Activated naive CD8-positive, alpha-beta T cell (primary cell): ENCODE results near the gene LRRN2.

Experiments
- H3K27ac Mint-ChIP-seq: one replicate; pipeline ENCODE4 v1.8.0; 2021; ENCODE audit warnings: mixed read lengths
- H3K27me3 Mint-ChIP-seq: one replicate; pipeline ENCODE4 v1.8.0; 2021; ENCODE audit warnings: mixed read lengths
- H3K36me3 Mint-ChIP-seq: one replicate; pipeline ENCODE4 v1.8.0; 2021; ENCODE audit warnings: mixed read lengths
- H3K4me1 Mint-ChIP-seq: one replicate; pipeline ENCODE4 v1.8.0; 2021; ENCODE audit warnings: low read depth, mixed read lengths
- H3K4me3 Mint-ChIP-seq: one replicate; pipeline ENCODE4 v1.8.0; 2021; ENCODE audit warnings: mild to moderate bottlenecking, mixed read lengths
- H3K9me3 Mint-ChIP-seq: one replicate; pipeline ENCODE4 v1.8.0; 2021; ENCODE audit warnings: low read depth, mixed read lengths

The LRRN2 gene

GRCh38 chr1:204569478-204569877, 116.1 kb downstream of the LRRN2 start:
- H3K27ac Mint-ChIP-seq: peak overlapping the region; percentile 50
- H3K4me1 Mint-ChIP-seq: peaks cover 22% of the 10 kb centered on the region
- H3K9me3 Mint-ChIP-seq: no peaks in the 10 kb centered on the region
- no peaks in the 10 kb centered on the region for H3K27me3 Mint-ChIP-seq
- H3K4me3 Mint-ChIP-seq: no peak overlapping the region
- peaks cover 13% of the 10 kb centered on the region for H3K36me3 Mint-ChIP-seq

GRCh38 chr1:204568576-204569315, 116.8 kb downstream of the LRRN2 start:
- Mint-ChIP-seq H3K27me3 (no peaks in the 10 kb centered on the region), H3K4me1 (peaks cover 25% of the 10 kb centered on the region), H3K27ac (peak overlapping the region; percentile 50), H3K36me3 (peaks cover 10% of the 10 kb centered on the region), H3K4me3 (peak overlapping the region; percentile 31), H3K9me3 (no peaks in the 10 kb centered on the region)
